ENCODE results near the gene DENND1A. TPM values are rescaled to one million over a fixed set of nuclear protein-coding genes. Genes with fewer than 3 reads are reported as not detected.
A peak's percentile ranks its signal among the peaks of the same experiment; 100 is the strongest.

DENND1A gene
- total and polyA plus RNA-seq, 11 donors: 9.8 to 24.0 (median 14.7) TPM

DNA sequence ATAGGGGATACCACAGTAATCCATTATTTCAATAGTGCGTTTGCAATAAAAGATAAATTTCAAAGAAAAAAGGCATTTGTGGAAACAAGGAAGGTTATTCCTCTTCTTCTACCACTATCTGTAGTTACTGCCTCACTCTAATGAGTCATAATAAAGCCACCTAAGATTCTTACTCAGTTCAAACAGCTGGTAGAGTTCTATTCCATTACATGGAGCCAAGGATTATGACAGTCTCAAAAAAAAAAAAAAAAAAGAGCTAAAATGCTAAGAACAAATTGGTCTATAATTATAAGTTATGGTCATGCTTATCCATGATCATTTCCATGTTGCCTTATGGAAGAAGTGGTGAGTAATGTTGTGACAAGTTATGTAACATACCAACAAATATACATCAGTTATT is 46.3 kb downstream of the DENND1A start:
- WGBS, 4 donors: 89 to 96% (median 93%) methylated on average over 1 of the region's 1 CpG
- ATAC-seq (peak in 2 of 4 donors; percentile 41 to 70), DNase-seq (no peak)
- Histone ChIP-seq H3K4me3 (no peak overlapping the region), H3K4me1 (peaks cover 0 to 8% (median 0%) of the 10 kb centered on the region in 12 donors), H3K27me3 (no peaks in the 10 kb centered on the region), H3K36me3 (peaks cover 0 to 2% (median 0%) of the 10 kb centered on the region in 9 donors), H3K27ac (no peak overlapping the region), H3K9me3 (peaks cover 0 to 12% (median 0%) of the 10 kb centered on the region in 12 donors)
- intact Hi-C loops (cut with DNase I): no loop called here
- no peak for TF ChIP-seq POLR2A (IDR thresholded peaks at IDR 0.05)
- TF ChIP-seq, protein P1, sequence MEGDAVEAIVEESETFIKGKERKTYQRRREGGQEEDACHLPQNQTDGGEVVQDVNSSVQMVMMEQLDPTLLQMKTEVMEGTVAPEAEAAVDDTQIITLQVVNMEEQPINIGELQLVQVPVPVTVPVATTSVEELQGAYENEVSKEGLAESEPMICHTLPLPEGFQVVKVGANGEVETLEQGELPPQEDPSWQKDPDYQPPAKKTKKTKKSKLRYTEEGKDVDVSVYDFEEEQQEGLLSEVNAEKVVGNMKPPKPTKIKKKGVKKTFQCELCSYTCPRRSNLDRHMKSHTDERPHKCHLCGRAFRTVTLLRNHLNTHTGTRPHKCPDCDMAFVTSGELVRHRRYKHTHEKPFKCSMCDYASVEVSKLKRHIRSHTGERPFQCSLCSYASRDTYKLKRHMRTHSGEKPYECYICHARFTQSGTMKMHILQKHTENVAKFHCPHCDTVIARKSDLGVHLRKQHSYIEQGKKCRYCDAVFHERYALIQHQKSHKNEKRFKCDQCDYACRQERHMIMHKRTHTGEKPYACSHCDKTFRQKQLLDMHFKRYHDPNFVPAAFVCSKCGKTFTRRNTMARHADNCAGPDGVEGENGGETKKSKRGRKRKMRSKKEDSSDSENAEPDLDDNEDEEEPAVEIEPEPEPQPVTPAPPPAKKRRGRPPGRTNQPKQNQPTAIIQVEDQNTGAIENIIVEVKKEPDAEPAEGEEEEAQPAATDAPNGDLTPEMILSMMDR (IDR thresholded peaks at IDR 0.05): no peak

DNA sequence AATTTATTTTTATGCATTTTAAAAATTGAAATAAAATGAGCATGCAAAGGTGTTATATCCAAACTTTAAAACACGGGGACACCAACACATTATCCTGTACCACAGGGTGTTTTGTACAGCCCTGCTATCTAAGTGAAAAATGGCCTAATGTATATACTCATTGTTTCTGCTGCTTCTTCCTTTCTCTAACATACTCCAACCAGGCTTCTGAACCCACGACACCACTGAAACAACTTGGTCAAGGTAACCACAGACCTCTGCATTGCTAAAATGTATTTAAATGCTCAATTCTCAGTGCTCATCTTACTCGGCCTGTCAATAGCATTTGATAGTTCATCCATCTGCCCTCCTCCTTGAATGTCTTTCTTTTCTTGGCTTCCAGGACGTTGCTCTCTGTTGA is 48.3 kb downstream of the DENND1A start:
- H3K4me1 ChIP-seq: peaks cover 0 to 8% (median 0%) of the 10 kb centered on the region in 12 donors
- H3K27me3 ChIP-seq: no peaks in the 10 kb centered on the region
- peaks cover 0 to 22% (median 13%) of the 10 kb centered on the region in 9 donors for H3K36me3 ChIP-seq
- intact Hi-C loops (cut with DNase I): no loop called here
- TF ChIP-seq POLR2A (IDR thresholded peaks at IDR 0.05): no peak
- TF ChIP-seq, protein P1 (IDR thresholded peaks at IDR 0.05): no peak
- no peaks in the 10 kb centered on the region for H3K9me3 ChIP-seq
- 94 to 95% (median 94%) methylated on average over 4 of the region's 4 CpGs for WGBS, 4 donors
- H3K27ac ChIP-seq: no peak overlapping the region
- DNase-seq (no peak), ATAC-seq (no peak)
- no peak overlapping the region for H3K4me3 ChIP-seq

DNA sequence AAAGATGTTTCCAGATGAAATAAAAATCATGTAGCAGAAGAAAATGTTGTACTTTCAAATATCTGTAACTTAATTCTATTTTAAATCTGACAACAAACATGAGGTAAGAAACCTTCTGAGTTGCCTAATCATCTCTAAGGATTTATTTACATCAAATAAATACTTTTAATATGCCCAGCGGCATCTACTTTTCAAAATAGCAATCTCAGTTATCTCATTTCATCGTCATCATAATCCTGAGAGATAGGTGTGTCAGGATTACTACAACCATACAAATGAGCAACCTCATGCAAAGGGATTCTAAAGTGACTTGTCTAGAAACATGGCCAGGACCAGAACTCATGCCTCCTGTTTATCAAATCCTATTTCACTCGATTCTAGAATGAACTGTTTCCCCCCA is 49.5 kb downstream of the DENND1A start:
- ATAC-seq: no peak
- TF ChIP-seq POLR2A (IDR thresholded peaks at IDR 0.05): no peak
- TF ChIP-seq, protein P1 (IDR thresholded peaks at IDR 0.05): no peak

DNA sequence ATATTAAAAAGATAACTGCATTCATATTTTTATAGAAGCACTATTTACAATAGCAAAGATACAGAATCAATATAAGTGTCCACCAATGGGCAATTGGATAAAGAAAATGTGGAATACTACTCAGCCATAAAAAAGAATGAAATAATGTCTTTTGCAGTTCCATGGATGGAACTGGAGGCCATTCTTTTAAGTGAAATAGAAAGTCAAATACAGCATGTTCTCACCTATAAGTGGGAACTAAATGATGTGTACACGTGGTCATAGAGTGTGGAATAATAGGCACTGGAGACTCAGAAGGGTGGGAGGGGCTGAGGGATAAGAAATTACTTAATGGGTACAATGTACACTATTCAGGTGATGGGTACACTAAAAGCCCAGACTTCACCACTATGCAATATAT is 53.2 kb downstream of the DENND1A start:
- peaks cover 0 to 38% (median 24%) of the 10 kb centered on the region in 9 donors for H3K36me3 ChIP-seq
- H3K4me3 ChIP-seq: no peak overlapping the region
- intact Hi-C loops (cut with DNase I): no loop called here
- no peaks in the 10 kb centered on the region for H3K9me3 ChIP-seq
- WGBS, 4 donors: 97 to 100% (median 99%) methylated on average over 1 of the region's 1 CpG
- H3K27me3 ChIP-seq: no peaks in the 10 kb centered on the region
- H3K27ac ChIP-seq: no peak overlapping the region
- TF ChIP-seq, protein P1 (IDR thresholded peaks at IDR 0.05): no peak
- TF ChIP-seq POLR2A (IDR thresholded peaks at IDR 0.05): no peak
- no peaks in the 10 kb centered on the region for H3K4me1 ChIP-seq
- no peak for ATAC-seq
- no peak for DNase-seq

More for the DNA sequence above, 49.5 kb downstream of the DENND1A start:
- H3K9me3 ChIP-seq: no peaks in the 10 kb centered on the region
- no peaks in the 10 kb centered on the region for H3K27me3 ChIP-seq
- 82 to 89% (median 87%) methylated on average over 3 of the region's 3 CpGs for WGBS, 4 donors
- peaks cover 0 to 34% (median 23%) of the 10 kb centered on the region in 9 donors for H3K36me3 ChIP-seq
- no peak overlapping the region for H3K4me3 ChIP-seq
- DNase-seq: no peak
- H3K4me1 ChIP-seq: peaks cover 0 to 8% (median 0%) of the 10 kb centered on the region in 12 donors
- intact Hi-C loops (cut with DNase I): no loop called here
- no peak overlapping the region for H3K27ac ChIP-seq

Data from heart left ventricle (tissue), 16 donors.